Esophagus muscularis mucosa (tissue), 4 donors: ENCODE data around the gene ACIN1. TPM values are rescaled to one million over a fixed set of nuclear protein-coding genes. Genes with fewer than 3 reads are reported as not detected.

Experiments
- DNase-seq: peaks from one replicate; pipeline ENCODE4 v3.0.0-alpha.2; 2017; ENCODE audit errors: extremely low spot score
- H3K27ac ChIP-seq, 4 donors: fragments of 200-600 bp; sonication (generic); replicated peaks in 1 of 4; 1 replicate in 3 of 4; 2 replicates in 1 of 4; pipeline ENCODE4 v1.5.1; 2016 to 2019; ENCODE audit warnings: mild to moderate bottlenecking in 1 of 4
- H3K27me3 ChIP-seq, 4 donors: fragments of 200-600 bp; sonication (generic); one replicate each; pipeline versions ENCODE4 v1.5.1 to v1.6.0; 2016 to 2019
- H3K36me3 ChIP-seq, 4 donors: fragments of 200-600 bp; sonication (generic); one replicate each; pipeline ENCODE4 v1.5.1; 2016 to 2019
- H3K4me1 ChIP-seq, 4 donors: fragments of 200-600 bp; sonication (generic); one replicate each; pipeline ENCODE4 v1.5.1; 2016 to 2019
- H3K4me3 ChIP-seq, 4 donors: fragments of 200-600 bp; sonication (generic); 1 replicate in 2 of 4; 2 replicates in 2 of 4; pipeline ENCODE4 v1.5.1; 2016 to 2019; ENCODE audit warnings: mild to moderate bottlenecking in 4 of 4, moderate library complexity in 1 of 4
- H3K9me3 ChIP-seq, 4 donors: fragments of 200-600 bp; sonication (generic); 1 replicate in 3 of 4; 2 replicates in 1 of 4; pipeline ENCODE4 v1.5.1; 2016 to 2019
- EP300 ChIP-seq: sonication (generic); formaldehyde crosslinking; IDR thresholded peaks from one replicate; pipeline ENCODE4 v1.6.1; 2017; ENCODE audit warnings: antibody characterized with exemption
- POLR2A ChIP-seq: fragments of 450-650 bp; IDR thresholded peaks from one replicate; pipeline ENCODE4 v1.6.1; 2017; ENCODE audit warnings: antibody characterized with exemption, moderate library complexity, mild to moderate bottlenecking, low read depth
- POLR2AphosphoS5 ChIP-seq, 2 donors: sonication (generic); formaldehyde crosslinking; IDR thresholded peaks; one replicate each; pipeline ENCODE4 v1.6.1; 2017; ENCODE audit warnings: antibody characterized with exemption in 2 of 2
- whole genome bisulfite sequencing: methylation state at CpG from one replicate; pipeline ENCODE4 v1.1.5; 2018; 5-methylcytosine and 5-hydroxymethylcytosine counted together
- intact Hi-C: fragments of 100-400 bp; cut with DNase I; formaldehyde crosslinking; loops from one replicate; pipeline ENCODE4 v1.15.1; 2023
- total RNA-seq, 4 donors: library from RNA; depleted of rRNA; stranded (reverse); fragments of >200 nt; gene quantifications; one replicate each; pipeline versions ENCODE4 v1.1.0 to v1.2.1, GENCODE V29; 2016
- TF ChIP-seq, protein P1 (sequence below), 3 experiments: fragments of 200-600 bp in 2 of 3; fragments of 450-650 bp in 1 of 3; sonication (generic) in 2 of 3; IDR thresholded peaks; one replicate each; pipeline ENCODE4 v1.5.1; 2017 to 2019; ENCODE audit warnings: antibody characterized with exemption in 3 of 3, mild to moderate bottlenecking in 2 of 3, moderate library complexity in 1 of 3

Gene ACIN1
- total RNA-seq, 4 donors from 2014 or later, result 60.1 to 101 (median 89.5) TPM

DNA sequence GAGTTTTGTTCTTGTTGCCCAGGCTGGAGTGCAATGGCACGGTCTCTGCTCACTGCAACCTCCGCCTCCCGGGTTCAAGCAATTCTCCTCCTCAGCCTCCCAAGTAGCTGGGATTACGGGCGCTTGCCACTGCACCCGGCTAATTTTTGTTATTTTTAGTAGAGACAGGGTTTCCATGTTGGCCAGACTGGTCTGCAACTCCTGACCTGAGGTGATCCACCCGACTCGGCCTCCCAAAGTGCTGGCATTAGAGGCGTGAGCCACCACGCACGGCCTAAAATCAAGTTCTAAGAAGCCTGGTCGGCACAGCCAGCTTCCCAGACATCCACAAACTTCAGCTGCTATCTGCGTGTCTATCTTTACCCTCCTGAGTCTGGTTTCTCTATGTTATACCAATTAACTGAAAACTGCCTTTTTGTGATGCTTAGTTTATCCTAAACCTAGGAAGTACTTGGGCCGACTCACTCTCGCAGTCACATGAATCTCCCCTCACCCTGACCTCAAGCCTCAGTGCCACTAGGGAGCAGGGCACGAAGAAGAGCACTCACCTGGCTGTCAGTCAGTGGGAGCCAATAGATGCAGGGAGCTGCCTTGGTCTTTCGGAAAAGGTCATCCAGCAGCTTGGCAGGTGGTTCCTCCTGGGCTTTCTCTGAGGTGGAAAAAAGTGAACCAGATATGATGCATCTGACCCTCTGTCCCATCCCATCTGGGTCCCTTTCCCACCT is 34.2 kb downstream of the ACIN1 start:
- DNase-seq, result no peak
- Histone ChIP-seq H3K9me3 (no peaks in the 10 kb centered on the region), H3K27ac (peak overlapping the region in 3 of 4 donors; percentile 49 to 70 (median 63)), H3K36me3 (peaks cover 45 to 76% (median 72%) of the 10 kb centered on the region in 4 donors), H3K27me3 (no peaks in the 10 kb centered on the region), H3K4me1 (peaks cover 23 to 44% (median 39%) of the 10 kb centered on the region in 4 donors), H3K4me3 (no peak overlapping the region)
- TF ChIP-seq POLR2AphosphoS5 (IDR thresholded peaks at IDR 0.05) (no peak), EP300 (no peak), POLR2A (no peak)
- TF ChIP-seq, protein P1, sequence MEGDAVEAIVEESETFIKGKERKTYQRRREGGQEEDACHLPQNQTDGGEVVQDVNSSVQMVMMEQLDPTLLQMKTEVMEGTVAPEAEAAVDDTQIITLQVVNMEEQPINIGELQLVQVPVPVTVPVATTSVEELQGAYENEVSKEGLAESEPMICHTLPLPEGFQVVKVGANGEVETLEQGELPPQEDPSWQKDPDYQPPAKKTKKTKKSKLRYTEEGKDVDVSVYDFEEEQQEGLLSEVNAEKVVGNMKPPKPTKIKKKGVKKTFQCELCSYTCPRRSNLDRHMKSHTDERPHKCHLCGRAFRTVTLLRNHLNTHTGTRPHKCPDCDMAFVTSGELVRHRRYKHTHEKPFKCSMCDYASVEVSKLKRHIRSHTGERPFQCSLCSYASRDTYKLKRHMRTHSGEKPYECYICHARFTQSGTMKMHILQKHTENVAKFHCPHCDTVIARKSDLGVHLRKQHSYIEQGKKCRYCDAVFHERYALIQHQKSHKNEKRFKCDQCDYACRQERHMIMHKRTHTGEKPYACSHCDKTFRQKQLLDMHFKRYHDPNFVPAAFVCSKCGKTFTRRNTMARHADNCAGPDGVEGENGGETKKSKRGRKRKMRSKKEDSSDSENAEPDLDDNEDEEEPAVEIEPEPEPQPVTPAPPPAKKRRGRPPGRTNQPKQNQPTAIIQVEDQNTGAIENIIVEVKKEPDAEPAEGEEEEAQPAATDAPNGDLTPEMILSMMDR (IDR thresholded peaks at IDR 0.05), result no peak
- 88% methylated on average over 17 of the region's 17 CpGs for WGBS
- intact Hi-C loops, result no loop called here

DNA sequence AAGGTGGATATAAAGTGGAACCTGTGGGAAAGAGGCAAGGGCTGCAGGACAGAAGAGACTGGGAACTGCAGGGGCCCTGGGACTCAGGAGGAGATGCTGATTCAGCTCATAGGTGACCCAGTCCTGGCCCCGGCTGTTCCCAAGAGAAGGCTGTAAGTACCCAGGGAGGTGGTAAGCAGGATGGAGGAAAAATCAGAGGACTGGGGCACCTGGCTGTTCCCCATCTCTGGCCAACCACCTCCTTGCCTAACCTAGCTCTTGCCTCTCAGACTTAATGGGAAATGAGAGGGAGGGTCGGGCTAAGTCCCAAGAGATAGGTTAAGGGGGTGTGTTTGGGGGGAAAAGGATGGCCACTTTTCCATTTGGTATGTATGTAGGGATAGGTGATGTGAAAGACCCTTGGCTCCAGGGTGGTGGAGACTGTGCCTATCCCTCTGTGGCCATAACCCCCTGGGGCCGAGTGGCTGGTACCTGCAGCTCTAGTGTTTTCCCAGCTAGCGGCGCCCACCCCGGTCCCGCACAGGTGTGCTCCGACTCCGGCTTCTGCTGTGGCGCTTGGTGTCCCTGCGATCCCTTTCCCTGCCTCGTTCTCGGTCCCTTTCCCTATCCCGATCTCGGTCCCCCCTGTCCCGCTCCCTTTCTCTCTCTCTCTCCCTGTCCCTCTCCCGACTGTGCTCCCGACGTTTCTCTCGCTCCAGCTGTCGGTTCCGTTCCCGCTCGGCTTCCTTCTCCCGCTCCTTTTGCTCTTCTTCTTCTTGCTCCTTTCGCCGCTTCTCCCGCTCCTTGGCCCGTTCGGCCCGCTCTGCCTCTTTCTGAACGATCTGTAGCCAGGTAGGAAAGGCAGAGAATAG is 36.1 kb downstream of the ACIN1 start:
- Histone ChIP-seq H3K27me3 (no peaks in the 10 kb centered on the region), H3K4me3 (no peak overlapping the region), H3K9me3 (no peaks in the 10 kb centered on the region), H3K4me1 (peaks cover 23 to 47% (median 42%) of the 10 kb centered on the region in 4 donors), H3K27ac (no peak overlapping the region), H3K36me3 (peaks cover 40 to 57% (median 54%) of the 10 kb centered on the region in 4 donors)
- TF ChIP-seq POLR2AphosphoS5 (IDR thresholded peaks at IDR 0.05), result no peak
- no peak for TF ChIP-seq EP300
- TF ChIP-seq, protein P1 (IDR thresholded peaks at IDR 0.05), result no peak
- TF ChIP-seq POLR2A, result no peak
- DNase-seq, result no peak
- intact Hi-C loops, result loop anchor here (2.0 kb wide), 1 partner anchor 72 kb away; no protein-coding TSS in a partner anchor
- 87% methylated on average over 32 of the region's 32 CpGs for WGBS

DNA sequence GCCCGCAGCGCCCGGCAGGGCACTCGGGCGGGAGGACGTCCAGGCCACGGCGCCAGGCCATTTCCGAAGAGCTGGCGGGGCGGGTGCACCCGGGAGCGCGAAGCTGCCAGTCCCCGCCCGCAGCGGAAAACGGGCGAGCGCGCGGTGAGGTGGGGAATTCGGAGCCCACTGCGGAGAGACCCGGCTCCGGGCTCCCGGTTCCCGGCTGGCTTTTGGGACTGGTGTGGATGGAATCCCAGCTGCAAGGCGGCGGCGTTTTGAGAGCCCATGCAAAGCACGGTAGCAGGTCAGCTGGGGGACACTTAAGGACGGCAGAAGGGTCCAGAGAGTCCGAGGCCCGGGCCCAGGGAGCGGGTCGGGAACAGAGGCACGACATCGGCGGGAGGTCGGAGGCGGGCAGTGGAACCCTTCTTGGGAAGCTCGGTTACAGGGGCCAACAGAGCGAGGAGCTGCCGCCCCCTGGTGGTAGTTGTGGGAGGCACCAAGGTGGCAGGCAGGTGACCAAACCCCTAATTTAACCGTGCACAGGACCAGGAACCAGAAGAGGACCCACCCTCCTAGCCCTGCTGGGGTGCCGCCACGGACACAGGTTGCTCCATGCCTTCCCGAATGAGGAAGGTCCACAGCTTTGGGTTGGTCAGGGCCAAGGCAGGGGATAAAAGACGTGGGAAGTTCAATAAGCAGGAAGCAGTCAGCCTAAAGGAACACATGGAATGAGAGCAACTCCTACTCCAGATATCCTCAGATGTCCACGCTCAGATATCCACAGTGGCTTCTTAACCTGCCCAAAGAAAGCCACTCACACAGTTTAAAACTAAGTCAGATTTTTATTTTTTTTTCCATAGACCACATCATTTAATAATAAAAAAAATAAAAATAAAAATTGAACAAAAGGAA is 36.9 kb downstream of the ACIN1 start:
- TF ChIP-seq POLR2AphosphoS5 (IDR thresholded peaks at IDR 0.05) (peak; percentile 55 to 58), EP300 (no peak), POLR2A (no peak)
- TF ChIP-seq, protein P1 (IDR thresholded peaks at IDR 0.05), result peak in 2 of 3 experiments; percentile 92 to 96
- peaks cover 23 to 47% (median 42%) of the 10 kb centered on the region in 4 donors for H3K4me1 ChIP-seq
- WGBS, result under 1% methylated on average over 27 of the region's 51 CpGs
- peak overlapping the region; percentile 73 to 83 (median 81) for H3K27ac ChIP-seq
- DNase-seq, result peak; percentile 96
- H3K36me3 ChIP-seq, result peaks cover 31 to 49% (median 45%) of the 10 kb centered on the region in 4 donors
- intact Hi-C loops, result loop anchor here (2.0 kb wide), 1 partner anchor 71 kb away; no protein-coding TSS in a partner anchor
- H3K9me3 ChIP-seq, result no peaks in the 10 kb centered on the region
- H3K27me3 ChIP-seq, result no peaks in the 10 kb centered on the region
- peak overlapping the region; percentile 61 to 81 (median 76) for H3K4me3 ChIP-seq

DNA sequence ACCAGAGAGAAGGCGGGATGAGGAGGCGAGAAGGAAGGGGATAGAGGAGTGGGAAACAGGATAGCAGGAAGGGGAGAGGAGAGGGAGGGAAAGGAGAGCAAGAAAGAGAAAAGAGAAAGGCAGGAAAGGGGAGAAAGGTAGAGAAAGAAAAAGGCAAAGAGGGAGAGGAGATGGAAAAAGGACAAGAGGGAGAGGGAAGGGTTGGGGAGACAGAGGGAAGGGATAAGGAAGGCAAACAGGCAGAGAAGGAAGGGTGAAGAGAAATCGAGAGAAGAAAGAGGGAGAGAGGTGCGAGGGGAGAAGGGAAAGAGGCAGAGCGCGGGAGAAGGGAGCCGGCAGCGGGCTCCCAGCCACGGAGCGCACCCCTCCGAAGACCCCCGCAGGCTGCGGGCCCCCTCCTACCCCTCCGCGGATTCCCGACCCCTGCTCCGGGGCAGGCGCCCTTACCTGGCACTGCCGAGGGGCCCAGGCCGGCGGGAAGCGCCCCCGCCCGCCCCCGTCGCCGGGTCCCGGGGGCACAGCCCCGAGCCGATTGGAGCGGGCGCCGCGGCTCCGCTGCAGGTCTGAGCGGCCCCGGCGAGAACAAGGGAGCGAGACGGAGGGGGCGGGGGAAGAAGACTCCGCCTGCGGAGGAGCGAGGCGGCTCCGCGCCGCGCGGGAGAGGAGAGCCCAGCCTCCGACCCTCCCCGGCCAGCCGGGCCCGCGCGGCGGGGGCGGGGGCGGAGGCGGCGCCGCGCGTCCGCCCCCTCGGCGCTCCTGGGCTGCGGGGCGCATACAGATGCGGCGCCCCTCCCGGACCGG is 37.8 kb downstream of the ACIN1 start, which contains the start of gene CDH24:
Gene CDH24, minus strand, starts transcription at position 565 of the 801 bp plus-strand sequence. CDS start 1,787 bp downstream, outside the sequence.
- no peaks in the 10 kb centered on the region for H3K9me3 ChIP-seq
- TF ChIP-seq POLR2AphosphoS5 (IDR thresholded peaks at IDR 0.05) (peak in 1 of 2 donors; percentile 20), EP300 (no peak)
- H3K36me3 ChIP-seq, result peaks cover 28 to 40% (median 37%) of the 10 kb centered on the region in 4 donors
- H3K4me3 ChIP-seq, result peak within 1 kb of the TSS; percentile 61 to 81 (median 76)
- H3K27me3 ChIP-seq, result no peaks in the 10 kb centered on the region
- intact Hi-C loops, result no loop called here
- H3K27ac ChIP-seq, result peak within 1 kb of the TSS; percentile 73 to 83 (median 81)
- 7% methylated on average over 16 of the region's 73 CpGs for WGBS
- no peak for DNase-seq
- peaks cover 18 to 43% (median 36%) of the 10 kb centered on the region in 4 donors for H3K4me1 ChIP-seq
